ENCODE measurements around the gene CHRD.

- TF ChIP-seq YY1 (IDR thresholded peaks at IDR 0.05; ENCODE audit: insufficient read depth, insufficient read length) = no peak
- no peak for TF ChIP-seq ZNF274 (IDR thresholded peaks at IDR 0.05; ENCODE audit: low read depth, low read length)
- no peak for TF ChIP-seq SUZ12 (IDR thresholded peaks at IDR 0.05; ENCODE audit: extremely low read depth, insufficient read depth, insufficient read length)
Observed at GRCh38 chr3:184391266-184391665, 11.4 kb downstream of the CHRD start.
